ENCODE results near the gene SPAG16.

Gene SPAG16

DNA sequence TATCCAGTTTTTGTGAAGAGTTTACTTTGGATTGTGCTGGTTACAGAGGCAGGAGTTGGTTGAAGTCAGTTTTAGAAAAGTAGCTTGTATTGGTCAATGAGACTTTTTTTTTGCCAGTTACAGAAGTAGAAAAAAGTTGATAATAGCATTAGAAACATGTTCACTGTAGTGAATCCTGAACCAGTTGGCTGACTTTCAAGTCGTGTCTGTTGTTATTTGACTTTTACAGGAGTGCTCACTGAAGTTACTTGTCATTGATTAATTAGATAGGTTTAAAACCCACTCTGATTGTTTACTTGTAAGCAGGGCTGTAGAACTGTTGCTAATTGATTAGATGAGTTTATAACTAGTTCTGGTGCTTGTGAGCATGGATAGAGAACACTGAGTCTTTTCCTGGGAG, 814.5 kb downstream of the SPAG16 start:
- DNase-seq (ENCODE audit: extremely low read depth, low read depth): no peak
- TF ChIP-seq CTCF (IDR thresholded peaks at IDR 0.05; ENCODE audit: low read depth, low read length): no peak

DNA sequence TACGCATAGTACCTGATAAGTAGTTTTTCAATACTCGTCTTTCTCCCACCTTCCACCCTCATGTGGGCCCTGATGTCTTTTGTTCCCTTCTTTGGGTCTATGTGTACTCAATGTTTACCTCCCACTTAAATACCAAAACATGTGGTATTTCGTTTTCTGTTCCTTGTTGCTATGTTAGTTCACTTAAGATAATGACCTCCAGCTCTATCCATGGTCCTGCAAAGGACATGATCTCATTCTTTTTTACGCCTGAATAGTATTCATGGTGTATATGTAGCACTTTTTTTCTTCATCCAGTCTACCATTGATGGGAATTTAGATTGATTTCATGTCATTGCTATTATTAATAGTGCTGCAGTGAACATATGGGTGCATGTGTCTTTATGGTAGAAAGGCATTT, 816.2 kb downstream of the SPAG16 start:
- DNase-seq (ENCODE audit: extremely low read depth, low read depth): no peak
- TF ChIP-seq CTCF (IDR thresholded peaks at IDR 0.05; ENCODE audit: low read depth, low read length): no peak

DNA sequence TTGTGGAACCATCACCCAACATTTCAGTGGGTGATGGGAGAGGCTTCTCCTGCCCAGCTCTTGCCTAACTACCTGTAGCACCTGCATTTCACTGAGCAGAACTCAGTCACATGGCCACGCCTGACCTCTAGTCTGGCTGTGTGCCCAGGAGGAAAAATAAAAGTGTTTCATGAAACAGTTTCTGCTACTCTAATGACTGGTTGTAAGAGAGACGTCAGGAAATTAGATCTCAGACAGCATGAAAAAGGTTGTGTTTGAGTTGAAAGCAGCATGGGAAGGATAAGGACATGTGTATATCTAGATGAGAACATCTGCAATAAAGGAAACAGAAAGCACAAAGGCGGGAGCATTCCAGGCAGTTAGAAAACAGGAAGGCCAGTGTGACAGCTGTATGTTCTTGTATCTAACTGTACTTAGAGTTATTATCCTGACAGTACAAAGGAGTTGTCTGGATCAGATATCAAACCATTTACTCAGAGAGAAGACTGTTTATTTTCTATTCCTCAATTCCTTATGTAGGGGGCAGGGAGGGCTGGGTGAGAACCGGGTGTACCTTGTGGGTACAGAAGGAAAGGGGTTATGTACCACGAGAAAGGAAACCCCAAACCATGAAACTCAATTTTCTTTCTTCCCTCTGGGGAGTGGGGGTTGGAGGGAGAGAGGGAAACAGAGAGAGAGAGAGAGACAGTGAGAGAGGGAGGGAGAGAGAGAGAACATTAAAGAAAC, 819.2 kb downstream of the SPAG16 start:
- no peak for TF ChIP-seq CTCF (IDR thresholded peaks at IDR 0.05; ENCODE audit: low read depth, low read length)
- no peak for DNase-seq (ENCODE audit: extremely low read depth, low read depth)

- DNase-seq (ENCODE audit: extremely low read depth, low read depth): no peak
- TF ChIP-seq CTCF (IDR thresholded peaks at IDR 0.05; ENCODE audit: low read depth, low read length): no peak
Measured at GRCh38 chr2:214104219-214104618, 820.0 kb downstream of the SPAG16 start.

- DNase-seq (ENCODE audit: extremely low read depth, low read depth): no peak
- no peak for TF ChIP-seq CTCF (IDR thresholded peaks at IDR 0.05; ENCODE audit: low read depth, low read length)
Measured at GRCh38 chr2:214104967-214105366, 820.7 kb downstream of the SPAG16 start.

GRCh38 chr2:214107726-214108125, 823.5 kb downstream of the SPAG16 start:
- TF ChIP-seq CTCF (IDR thresholded peaks at IDR 0.05; ENCODE audit: low read depth, low read length): no peak
- DNase-seq (ENCODE audit: extremely low read depth, low read depth): no peak

DNA sequence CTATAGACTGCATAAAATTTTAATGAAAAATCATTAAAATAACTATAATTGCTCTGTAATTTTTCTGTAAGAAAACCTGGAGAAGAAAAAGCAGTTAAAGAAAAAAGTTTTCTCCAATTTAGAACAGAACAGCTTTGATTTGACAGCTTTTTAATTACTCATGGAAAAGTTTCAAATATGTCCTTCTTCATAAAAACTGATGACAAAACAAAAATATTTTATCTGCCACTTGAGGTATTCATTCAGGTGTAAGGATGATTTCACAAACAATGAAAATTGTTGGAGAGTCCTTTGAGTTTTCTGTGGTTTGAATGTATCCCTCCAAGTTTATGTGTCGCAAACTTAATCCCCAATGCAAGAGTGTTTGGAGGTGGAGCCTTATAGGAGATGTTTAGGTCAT, 824.3 kb downstream of the SPAG16 start:
- TF ChIP-seq CTCF (IDR thresholded peaks at IDR 0.05; ENCODE audit: low read depth, low read length): no peak
- DNase-seq (ENCODE audit: extremely low read depth, low read depth): no peak

Data from AG09319 (cell line).